Amygdala (tissue), 56 donors: ENCODE measurements around the gene TTC6.

Source experiments
- DNase-seq, 56 donors: peaks; one replicate each; lab custom pipeline; 2025; lab: John Stamatoyannopoulos, UW

The TTC6 gene

GRCh38 chr14:37585971-37586796, 9.2 kb upstream of the TTC6 start:
- DNase-seq, result no peak

GRCh38 chr14:37586797-37587130, 8.7 kb upstream of the TTC6 start:
- DNase-seq, result no peak

- DNase-seq, result no peak
Measured at GRCh38 chr14:37587131-37587803, 8.2 kb upstream of the TTC6 start.

GRCh38 chr14:37587881-37588666, 7.4 kb upstream of the TTC6 start:
- DNase-seq, result no peak

GRCh38 chr14:37588667-37588955, 6.8 kb upstream of the TTC6 start:
- no peak for DNase-seq

GRCh38 chr14:37588956-37589714, 6.3 kb upstream of the TTC6 start:
- no peak for DNase-seq

- no peak for DNase-seq
Measured at GRCh38 chr14:37589715-37590427, 5.6 kb upstream of the TTC6 start.

- DNase-seq, result no peak
Measured at GRCh38 chr14:37590428-37591139, 4.8 kb upstream of the TTC6 start.

GRCh38 chr14:37591311-37591940, 4.0 kb upstream of the TTC6 start:
- DNase-seq, result no peak

- no peak for DNase-seq
Measured at GRCh38 chr14:37591941-37592481, 3.4 kb upstream of the TTC6 start.

- no peak for DNase-seq
Measured at GRCh38 chr14:37592482-37593408, 2.7 kb upstream of the TTC6 start.

- DNase-seq, result no peak
Measured at GRCh38 chr14:37593511-37594237, 1.8 kb upstream of the TTC6 start.

- DNase-seq, result peak in 7 of 56 donors; percentile 4 to 30 (median 21)
Measured at GRCh38 chr14:37594238-37594970, 1.0 kb upstream of the TTC6 start.

- DNase-seq, result no peak
Measured at GRCh38 chr14:37595809-37596621, 586 bp downstream of the TTC6 start.

- no peak for DNase-seq
Measured at GRCh38 chr14:37596790-37597472, 1.5 kb downstream of the TTC6 start.
